GM20431 (cell line): ENCODE results near the gene CSTF3.
"Not testable (repeated sequence)": the region's sequence is repeated elsewhere in the genome, so short reads cannot be mapped to it uniquely, and the experiment has no call there.

ENCODE experiments used
- in situ Hi-C: fragments of 300-500 bp; cut with MseI, MboI; formaldehyde crosslinking; loops from one replicate; pipeline ENCODE4 v1.15.0; 2020; ENCODE audit warnings: low sequenced_read_pairs; ENCODE audit not compliant: unreplicated experiment

CSTF3 gene

DNA sequence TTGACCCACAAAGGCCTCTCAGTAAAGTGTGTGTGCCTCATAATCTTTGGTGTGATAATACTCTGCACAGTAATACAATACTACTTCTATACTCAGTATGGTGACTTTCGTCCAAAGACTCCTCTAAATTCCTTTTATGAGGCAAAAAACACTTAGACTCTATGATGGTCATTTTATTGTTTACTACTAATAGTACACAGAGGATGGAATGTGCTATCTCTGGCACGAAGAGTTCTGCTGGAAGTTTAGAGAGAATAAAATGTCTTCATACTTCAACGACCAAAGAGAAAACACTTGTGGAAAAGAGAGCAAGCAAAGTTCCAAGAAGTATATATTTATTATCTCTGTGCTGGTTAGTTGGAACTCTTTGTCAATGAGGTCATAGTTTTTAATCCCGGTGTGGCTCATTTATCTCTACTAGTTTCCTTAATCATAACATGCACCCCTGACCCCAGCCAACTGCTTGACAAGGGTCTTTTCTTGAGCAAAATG lies 7.5 kb upstream of the CSTF3 start:
- in situ Hi-C loops: no loop called here

DNA sequence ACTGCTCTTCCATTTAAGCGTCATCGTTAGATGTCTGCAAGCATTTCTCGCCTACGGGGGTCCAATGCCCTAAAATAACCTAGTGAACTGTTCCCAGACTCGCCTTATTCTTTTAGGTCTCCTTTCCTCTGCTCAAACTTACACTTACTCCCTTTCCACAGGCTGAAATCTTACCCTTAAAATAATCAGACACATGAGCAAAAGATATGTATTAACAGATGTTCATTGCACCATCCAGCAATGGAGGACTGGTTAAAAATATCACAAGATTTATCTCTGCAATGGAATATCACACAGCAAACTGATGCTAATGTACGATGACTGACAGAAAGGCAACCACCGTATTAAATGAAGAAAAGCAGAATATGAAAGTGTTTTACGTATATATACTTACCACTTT lies 1.6 kb upstream of the CSTF3 start:
- in situ Hi-C loops: no loop called here

DNA sequence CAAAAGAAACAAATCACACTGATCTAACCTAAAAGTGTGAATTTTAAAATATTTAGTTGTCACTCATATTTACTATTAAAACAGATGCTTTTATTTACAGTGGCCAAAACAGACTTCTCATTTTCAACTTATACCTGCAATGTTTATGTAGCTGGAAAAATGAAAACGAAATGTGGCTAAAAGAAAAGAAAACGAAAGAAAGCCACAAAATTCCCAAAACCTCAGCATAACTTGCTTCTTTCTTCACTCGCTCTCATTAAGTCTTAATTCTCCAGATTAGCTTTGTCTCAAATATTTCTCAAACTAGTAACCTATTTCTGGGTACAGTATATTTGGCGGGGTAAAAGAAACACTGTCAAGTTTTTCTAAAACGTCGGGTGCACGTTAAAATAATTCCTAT lies 693 bp downstream of the CSTF3 start:
- in situ Hi-C loops: no loop called here

DNA sequence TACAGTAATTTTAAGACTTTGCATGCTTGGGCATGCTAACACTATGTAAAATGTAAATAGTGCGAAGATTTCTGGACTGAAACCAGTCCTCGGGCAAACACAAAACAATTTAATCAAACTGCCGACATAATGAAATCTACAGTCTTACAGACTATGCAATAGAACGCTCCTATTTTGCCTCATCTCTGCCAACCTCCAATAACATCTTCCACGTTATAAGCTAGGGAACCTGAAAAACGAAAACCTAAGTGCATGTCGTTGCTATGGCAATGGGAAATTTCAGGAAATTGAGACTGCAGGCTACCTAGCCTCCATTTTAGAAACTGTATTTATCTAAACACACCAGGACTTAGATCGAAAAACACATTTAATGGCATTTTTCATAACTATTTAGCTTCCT lies 1.1 kb downstream of the CSTF3 start:
- in situ Hi-C loops: no loop called here

DNA sequence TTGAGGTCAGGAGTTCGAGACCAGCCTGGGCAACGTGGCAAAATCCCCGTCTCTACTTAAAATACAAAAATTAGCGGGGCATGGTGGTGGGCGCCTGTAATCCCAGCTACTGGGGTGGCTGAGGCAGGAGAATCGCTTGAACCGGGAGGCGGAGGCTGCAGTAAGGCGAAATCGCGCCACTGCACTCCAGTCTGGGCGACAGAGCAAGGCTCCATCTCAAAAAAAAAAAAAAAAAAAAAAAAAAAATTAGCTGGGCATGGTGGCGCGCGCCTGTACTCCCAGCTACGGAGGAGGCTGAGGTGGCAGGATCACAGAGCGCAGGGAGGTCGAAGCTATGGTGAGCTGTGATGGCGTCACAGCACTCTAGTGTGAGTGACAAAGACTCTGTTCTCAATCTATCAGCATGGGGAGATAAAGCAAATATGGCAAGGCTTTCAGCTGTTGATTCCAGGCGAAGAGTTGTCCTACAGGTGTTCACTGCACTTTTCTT lies 1.9 kb downstream of the CSTF3 start:
- in situ Hi-C loops: not testable (repeated sequence)

DNA sequence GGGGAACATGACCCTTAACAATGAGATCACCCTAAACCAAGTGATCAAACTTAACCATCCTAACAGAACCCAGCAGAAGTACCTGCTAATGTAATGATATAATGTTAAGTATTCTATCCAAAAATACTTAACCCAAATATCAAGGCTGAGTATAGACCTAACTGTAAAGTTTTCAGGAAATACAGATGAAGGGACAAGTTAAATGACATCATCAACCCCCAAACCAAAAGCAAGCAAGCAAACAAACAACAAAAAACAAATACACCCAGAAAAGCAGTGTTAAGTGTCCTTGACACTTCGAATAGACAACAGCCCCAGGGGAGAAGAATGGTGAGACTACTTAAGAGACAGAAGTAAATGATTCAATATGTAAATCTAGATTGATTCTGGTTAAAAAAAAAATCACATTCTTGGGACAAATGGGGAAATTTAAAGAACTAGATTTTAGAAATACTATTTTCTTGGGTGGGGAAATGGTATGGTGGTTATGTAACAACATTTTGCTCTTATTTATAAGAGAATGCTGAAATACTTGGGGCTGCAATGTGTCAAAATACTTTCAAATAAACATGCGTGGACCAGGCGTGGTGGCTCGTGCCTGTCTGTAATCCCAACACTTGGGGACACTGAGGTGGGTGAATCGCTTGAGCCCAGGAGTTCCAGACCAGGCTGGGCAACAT lies 2.5 kb downstream of the CSTF3 start:
- in situ Hi-C loops: no loop called here

DNA sequence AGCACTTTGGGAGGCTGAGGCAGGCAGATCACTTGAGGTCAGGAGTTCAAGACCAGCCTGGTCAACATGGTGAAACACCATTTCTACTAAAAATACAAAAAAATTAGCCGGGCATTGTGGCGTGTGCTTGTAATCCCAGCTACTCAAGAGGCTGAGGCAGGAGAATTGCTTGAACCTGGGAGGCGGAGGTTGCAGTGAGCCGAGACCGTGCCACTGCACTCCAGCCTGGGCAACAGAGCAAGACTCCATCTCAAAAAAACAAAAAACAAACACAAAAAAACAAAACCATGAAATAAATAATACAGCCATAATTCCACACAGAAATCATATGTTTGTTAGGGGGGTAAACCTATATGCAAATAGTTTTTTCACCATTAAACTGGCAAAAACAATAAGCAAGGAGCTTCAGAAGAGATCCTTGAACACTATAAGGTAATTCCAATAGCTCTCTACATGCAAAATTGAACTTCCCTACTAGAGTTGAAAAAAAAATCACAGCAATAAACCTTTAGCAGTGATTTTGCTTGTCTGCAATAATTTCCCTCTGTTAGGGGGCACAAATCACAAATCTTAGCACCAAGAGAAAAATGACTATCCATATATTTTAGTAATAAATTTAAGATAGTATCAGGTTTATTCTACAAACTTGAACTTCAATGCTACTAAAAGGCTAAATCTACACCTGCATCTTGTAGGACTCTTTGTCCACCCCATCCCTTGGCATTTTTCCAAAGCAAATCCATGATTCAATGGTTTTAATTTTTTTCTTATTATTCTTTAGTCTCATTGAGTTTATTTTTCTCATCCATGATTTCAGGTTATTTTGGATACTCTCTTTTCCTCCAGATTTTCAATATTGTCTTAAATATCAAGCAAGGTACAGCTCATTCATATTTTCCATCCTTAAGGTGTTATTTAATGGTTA lies 3.9 kb downstream of the CSTF3 start:
- in situ Hi-C loops: no loop called here

DNA sequence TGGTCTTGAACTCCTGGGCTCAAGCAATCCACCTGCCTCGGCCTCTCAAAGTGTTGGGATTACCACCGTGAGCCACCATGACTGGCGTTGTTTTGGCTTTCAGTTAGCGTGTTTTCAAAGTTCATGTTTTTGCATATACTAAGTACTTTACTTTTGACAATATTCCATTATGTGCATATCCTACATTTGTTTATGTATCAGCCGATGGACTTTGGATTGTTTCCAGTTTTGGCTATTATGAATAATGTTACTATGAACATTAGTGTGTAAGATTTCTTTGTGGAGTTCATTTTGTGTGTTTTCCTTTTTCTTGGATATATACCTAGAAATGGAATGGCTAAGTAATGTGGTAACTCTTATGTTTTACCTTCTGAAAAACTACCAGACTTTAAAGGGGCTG lies 9.9 kb downstream of the CSTF3 start:
- in situ Hi-C loops: no loop called here

DNA sequence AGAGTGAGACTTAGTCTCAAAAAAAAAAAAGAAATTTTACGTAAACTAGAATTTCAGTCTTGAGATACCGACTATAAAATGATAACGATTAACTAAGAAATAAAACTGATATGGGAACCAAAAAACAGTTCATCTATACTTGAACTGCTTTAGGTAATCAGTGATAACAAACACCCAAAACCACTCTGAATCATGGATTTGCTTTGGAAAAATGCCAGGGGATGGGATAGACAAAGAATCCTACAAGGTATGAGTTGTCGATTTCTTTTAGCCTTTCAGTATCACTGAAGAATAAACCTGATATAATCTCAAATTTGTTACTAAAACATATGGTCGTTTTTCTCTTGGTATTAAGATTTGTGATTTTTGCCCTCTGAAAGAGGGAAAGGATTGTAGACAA lies 13.7 kb downstream of the CSTF3 start:
- in situ Hi-C loops: no loop called here

DNA sequence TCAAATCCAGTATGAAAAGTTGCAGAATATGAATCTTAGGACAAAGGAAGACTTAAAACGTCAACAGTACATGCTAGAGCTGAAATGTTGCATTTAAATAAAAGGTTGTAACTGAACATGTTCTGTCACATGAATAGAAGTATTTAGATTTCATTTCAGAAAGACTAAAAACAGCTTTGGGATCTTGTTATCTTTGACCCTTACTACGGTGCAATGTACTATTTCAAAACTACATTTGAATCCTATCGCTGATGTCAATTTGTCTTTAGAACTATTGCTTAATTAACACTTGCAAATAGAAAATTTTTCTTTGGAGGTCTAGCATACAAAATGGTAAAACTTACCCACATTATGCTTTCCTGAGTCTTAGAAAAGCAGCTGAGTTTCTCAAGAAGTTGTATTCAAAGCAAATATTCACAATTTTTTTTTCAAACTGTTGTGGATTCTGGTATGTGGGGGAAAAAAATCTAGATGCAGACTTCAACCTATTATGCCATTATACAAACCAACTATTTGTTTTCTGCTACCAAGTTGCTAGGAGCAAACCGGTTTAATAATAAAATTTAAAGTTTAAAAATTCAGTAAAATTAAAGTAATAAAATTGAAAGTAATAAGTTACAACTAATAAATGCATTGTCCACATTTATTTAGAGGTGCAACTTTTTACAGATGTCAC lies 25.4 kb downstream of the CSTF3 start:
- in situ Hi-C loops: no loop called here

DNA sequence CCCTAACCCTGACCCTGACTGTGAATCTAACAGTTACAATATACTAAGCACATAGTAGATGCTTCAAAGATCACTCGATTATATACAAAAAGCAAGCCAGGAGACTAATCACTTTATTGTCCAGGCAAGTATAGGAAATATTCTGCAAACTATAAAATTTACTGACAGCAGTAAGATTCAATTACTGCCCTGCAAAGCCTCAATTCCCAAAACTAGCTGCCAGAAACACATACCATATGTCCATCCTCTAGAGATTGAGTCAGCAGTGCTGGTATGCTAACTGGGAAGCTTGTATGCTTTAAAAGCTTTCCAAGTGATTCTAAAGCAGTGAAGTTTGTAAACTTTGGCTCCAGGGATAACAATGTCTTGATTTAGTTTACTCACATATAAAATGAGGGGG lies 26.1 kb downstream of the CSTF3 start:
- in situ Hi-C loops: no loop called here

DNA sequence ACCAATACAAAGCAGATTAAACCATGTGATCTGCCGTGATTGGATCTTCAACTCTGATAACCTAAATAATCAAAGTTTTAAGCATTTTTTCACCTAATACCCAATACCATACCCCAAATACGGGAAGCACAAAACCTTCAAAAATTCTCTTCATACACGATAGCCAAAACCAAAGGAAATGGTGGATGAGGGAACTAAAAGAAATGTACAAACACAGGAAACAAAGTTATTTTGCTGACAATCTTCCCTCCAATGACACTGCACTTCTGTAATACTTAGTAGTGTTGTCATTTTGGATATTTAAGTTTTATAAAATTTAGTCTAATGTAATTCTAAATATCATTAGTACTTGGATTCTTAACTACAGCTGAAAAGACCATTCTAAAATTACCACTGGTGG lies 27.0 kb downstream of the CSTF3 start:
- in situ Hi-C loops: no loop called here

DNA sequence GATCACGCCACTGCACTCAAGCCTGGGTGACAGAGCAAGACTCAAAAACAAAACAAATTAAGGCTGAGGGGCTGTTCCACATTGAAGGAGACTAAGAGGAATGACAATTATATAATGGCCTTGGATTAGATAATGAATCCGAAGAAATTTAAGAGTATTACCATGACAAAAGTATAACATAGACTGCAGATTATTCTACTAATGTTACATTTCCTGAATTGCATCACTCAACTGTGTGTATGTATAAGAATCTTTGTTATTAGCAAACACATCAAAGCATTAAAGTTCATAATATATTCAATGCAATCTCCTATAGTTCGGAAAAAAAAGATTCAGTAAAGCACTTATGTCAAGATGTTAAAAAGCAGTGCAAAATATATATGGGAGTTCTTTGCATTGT lies 27.5 kb downstream of the CSTF3 start:
- in situ Hi-C loops: no loop called here

DNA sequence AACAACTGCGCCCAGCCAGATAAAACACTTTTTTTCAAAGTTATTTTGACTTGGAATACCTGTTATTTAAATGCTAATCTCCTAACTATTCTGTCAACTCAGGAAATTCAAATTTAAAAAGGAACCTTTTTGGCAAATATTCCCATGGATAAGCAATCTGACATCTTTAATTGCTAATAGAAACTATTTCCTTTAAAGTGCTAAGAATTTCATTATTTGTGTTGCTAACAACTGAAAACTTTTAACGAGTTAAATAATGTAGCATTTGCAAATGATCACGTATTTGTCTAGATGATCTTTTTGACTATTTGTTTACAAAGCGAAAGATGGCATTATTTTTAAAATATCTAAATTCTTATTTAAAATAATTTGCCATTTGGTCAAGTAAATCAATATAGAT lies 28.8 kb downstream of the CSTF3 start:
- in situ Hi-C loops: no loop called here

DNA sequence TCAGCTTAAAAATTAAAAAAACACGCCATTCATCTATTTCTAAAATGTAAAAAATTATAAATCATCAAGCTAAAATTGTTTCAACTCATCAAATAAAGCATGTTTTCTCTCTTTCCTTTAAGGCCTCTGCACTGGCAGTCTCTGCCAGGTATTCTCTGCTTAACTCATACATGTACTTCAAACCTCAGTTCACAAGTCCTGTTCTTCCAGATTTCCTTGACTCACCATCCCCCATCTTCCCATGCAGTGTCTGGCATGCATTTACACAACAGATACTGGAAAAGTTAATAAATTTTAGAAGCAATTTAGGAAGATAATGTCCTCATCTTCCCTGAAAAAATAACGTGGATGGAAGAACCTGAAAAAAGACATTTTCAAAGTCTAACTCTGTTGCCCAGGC lies 32.5 kb downstream of the CSTF3 start:
- in situ Hi-C loops: no loop called here

DNA sequence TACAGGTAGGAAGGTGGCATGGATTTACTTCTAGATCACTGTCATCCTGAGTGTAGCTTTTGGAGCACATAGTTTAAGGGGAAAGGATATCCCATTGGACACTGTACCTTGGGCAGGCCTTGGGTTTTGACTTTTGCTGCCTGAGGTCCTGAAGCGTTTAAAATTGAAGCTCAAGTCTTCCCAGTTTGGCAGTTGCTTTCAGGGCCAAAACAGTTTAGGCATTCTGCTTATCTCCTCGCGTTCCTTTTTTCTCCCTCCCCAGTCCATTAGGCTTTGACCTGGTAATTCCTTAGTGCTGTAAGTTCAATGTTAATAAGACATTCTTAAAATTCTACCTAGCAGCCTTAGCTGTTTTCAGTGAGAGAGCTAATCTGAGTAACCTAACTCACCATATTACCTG lies 35.7 kb downstream of the CSTF3 start:
- in situ Hi-C loops: no loop called here

DNA sequence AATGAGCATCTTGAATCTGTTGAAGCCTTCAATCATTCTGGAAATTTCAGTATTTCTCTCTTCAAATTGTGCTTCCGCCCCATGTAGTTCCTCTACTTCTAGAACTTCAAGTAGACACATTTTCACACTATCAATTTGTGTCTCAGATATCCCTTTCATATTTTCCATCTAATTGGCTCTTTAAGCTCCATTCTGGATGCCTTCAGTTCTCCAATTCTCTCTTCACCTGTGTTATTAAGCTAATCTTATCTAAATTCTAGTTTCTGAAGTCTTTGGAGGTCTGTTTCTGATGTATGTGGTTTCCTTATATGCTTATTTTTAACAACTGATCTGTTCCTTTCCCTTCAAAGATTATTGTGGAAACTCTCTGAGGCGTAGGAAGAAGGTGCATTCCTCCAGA lies 36.3 kb downstream of the CSTF3 start:
- in situ Hi-C loops: no loop called here

DNA sequence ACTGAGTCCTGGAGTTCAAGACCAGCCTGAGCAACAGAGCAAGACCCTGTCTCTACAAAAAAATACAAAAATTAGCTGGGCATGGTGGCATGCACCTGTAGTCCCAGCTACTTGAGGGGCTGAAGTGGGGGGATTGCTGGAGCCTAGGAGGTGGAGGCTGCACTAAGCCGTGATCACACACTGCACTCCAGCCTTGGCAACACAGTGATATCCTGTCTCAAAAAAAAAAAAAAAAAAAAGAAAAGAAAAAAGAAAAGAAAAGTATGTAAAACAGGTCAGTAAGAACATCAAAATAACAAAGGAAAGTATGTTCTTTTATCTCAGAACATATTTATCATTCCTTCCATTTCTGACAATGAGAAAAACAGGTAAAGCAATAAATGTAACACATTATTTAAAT lies 38.6 kb downstream of the CSTF3 start:
- in situ Hi-C loops: not testable (repeated sequence)

DNA sequence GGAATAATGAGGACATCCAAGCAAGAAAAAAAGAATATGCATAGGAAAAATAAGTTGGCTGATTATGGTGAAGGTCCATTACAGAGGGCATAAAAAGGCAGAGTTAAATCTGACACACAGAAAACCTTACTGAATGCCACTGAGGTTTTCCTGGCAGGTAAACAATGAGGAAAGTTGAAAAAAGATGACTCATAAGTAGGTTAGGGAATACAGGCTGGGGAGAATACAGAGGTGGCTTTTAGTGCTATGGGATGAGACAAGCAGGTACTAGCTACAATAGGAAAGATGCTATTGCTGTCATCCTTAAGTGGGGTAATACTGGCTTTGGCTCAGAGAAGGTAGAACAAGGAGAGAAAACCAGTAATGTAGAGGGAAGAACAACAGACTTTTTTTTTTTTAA lies 44.7 kb downstream of the CSTF3 start:
- in situ Hi-C loops: no loop called here

DNA sequence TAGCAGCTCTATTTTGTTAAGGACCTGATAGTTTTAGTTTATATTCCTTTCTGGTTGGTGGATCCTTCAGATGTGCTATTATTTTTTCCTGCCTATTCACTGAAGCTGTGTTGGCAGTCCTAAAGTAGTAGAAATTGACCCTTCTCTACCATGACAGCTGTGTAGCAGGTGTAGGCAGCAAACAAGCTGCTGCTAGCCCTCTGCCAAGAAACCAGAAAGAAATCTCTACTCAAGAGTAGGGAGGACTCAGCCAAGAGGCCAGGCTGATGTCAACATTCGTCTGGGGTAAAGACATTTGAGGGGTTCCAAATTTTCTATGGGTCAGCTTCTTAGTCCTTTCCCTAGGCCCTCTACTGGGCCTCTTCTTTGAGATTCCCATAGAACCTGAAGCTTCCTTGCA lies 51.2 kb downstream of the CSTF3 start:
- in situ Hi-C loops: no loop called here
